NCI-H1105 treated with DMSO at 0.1 percent for 48 hours (cell line): ENCODE measurements around the gene PRMT1.
A peak's percentile ranks its signal among the peaks of the same experiment; 100 is the strongest.
"Not testable (repeated sequence)": the region's sequence is repeated elsewhere in the genome, so short reads cannot be mapped to it uniquely, and the experiment has no call there.

Experiments used
- DNase-seq: peaks from one replicate; lab custom pipeline; 2025; lab: John Stamatoyannopoulos, UW

The PRMT1 gene

GRCh38 chr19:49677231-49677900 is at the start of gene PRMT1:
Gene PRMT1 (plus strand): TSS chr19:49677271. CDS start chr19:49677281, 10 bp downstream.
- DNase-seq = peak; percentile 28

- DNase-seq = no peak
These were observed 47.4 kb upstream of the PRMT1 start for GRCh38 chr19:49629659-49630058.

- no peak for DNase-seq
These were observed 46.0 kb upstream of the PRMT1 start for GRCh38 chr19:49631014-49631588.

GRCh38 chr19:49631610-49632192 is 45.4 kb upstream of the PRMT1 start:
- DNase-seq = no peak

- DNase-seq = no peak
These were observed 44.5 kb upstream of the PRMT1 start for GRCh38 chr19:49632576-49632975.

- not testable (repeated sequence) for DNase-seq
These were observed 43.8 kb upstream of the PRMT1 start for GRCh38 chr19:49633273-49633672.

GRCh38 chr19:49635530-49636232 is 41.4 kb upstream of the PRMT1 start:
- no peak for DNase-seq

GRCh38 chr19:49636233-49636932 is 40.7 kb upstream of the PRMT1 start:
- no peak for DNase-seq

GRCh38 chr19:49637821-49638738 is 39.0 kb upstream of the PRMT1 start:
- no peak for DNase-seq

- DNase-seq = no peak
These were observed 37.5 kb upstream of the PRMT1 start for GRCh38 chr19:49639401-49640112.

GRCh38 chr19:49640113-49640898 is 36.8 kb upstream of the PRMT1 start, which contains the start of gene RRAS:
Gene RRAS (minus strand): TSS chr19:49640143. CDS start chr19:49640098, 45 bp downstream.
- peak; percentile 99 for DNase-seq

GRCh38 chr19:49641688-49642491 is 35.2 kb upstream of the PRMT1 start, which contains the start of gene SCAF1:
Gene SCAF1 (plus strand): TSS chr19:49642209. CDS start chr19:49645027, 2,818 bp downstream.
- peak; percentile 99 for DNase-seq

GRCh38 chr19:49642492-49643035 is 34.5 kb upstream of the PRMT1 start:
- DNase-seq = no peak

GRCh38 chr19:49643466-49643865 is 33.6 kb upstream of the PRMT1 start:
- DNase-seq = no peak

- no peak for DNase-seq
These were observed 31.5 kb upstream of the PRMT1 start for GRCh38 chr19:49645592-49645991.

- no peak for DNase-seq
These were observed 31.1 kb upstream of the PRMT1 start for GRCh38 chr19:49645995-49646394.

GRCh38 chr19:49646586-49646985 is 30.5 kb upstream of the PRMT1 start:
- DNase-seq = no peak
